ENCODE data around the gene UBTF.

The UBTF gene, protein sequence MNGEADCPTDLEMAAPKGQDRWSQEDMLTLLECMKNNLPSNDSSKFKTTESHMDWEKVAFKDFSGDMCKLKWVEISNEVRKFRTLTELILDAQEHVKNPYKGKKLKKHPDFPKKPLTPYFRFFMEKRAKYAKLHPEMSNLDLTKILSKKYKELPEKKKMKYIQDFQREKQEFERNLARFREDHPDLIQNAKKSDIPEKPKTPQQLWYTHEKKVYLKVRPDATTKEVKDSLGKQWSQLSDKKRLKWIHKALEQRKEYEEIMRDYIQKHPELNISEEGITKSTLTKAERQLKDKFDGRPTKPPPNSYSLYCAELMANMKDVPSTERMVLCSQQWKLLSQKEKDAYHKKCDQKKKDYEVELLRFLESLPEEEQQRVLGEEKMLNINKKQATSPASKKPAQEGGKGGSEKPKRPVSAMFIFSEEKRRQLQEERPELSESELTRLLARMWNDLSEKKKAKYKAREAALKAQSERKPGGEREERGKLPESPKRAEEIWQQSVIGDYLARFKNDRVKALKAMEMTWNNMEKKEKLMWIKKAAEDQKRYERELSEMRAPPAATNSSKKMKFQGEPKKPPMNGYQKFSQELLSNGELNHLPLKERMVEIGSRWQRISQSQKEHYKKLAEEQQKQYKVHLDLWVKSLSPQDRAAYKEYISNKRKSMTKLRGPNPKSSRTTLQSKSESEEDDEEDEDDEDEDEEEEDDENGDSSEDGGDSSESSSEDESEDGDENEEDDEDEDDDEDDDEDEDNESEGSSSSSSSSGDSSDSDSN

DNA sequence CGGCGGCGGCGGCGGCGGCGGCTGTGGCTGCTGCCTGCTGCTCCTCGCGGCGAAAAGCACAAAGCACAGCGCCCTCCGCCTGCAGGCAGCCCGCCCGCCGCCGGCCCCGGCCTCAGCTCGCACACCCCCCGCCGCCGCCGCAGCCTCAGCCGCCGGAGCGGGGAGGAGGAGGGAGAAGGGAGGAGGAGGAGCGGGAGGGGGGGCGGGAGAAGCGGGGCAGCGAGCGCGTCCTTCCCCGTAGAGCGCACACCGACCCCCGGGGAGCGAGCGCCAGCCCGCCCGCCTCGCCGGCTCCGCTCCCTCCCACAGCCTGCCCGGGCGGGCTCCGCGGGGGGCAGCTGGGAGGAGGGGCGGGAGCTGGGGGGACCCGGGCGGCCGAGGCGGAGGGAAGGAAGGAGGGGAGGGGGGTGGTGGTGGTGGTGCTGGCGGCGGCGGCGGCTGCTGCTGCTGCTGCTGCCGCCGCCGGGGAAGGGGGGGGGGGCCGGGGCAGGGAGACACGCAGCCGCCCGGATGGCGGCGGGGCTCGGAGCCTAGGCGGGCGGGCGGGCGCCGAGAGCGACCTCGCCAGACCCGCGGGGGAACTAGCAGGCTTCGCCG is at the start of gene UBTF:
Gene UBTF, minus strand, starts transcription at position 60 of the 597 bp plus-strand sequence. CDS start 1,446 bp downstream, outside the sequence.
- peak; percentile 75 for DNase-seq (ENCODE audit: low read depth)

DNA sequence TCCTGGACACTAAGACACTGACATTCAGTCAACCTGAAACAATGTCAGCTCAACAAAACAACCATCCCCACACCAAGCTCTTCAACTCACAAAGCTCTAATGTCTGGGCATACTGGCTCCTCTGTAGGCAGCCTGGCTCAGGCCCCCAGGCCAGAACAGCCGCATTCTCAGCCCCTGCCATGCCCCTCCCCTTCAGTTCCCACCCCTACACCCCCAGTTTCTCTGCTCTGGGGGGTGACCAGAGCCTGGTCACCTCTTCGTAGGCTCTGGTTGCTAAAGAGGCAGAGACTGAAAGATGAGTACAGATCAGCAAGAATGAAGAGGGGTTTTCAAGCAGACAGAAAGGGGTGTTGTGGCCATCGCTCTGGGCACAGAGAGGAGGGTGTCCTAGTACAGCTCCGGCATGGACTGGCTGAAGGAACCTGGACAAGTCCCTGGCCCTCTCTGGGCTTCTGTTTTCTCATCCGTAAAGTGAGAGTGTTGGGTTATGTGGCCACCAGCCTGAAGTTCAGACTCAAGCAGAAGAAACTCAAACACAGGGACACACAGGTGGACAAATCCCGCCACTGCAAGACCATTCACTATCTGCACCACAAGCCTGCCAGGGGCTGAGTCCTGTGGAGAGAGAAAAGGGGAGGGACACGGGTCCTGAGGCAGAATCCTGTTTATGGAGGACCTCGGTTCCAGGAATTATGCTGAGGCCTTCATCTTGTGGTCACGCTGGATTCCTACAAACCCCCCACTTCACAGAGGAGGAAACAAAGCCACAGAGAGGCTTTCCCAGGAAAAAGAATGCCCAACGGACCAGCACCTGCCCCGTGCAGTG is 49.4 kb upstream of the UBTF start:
- no peak for DNase-seq (ENCODE audit: low read depth)

DNA sequence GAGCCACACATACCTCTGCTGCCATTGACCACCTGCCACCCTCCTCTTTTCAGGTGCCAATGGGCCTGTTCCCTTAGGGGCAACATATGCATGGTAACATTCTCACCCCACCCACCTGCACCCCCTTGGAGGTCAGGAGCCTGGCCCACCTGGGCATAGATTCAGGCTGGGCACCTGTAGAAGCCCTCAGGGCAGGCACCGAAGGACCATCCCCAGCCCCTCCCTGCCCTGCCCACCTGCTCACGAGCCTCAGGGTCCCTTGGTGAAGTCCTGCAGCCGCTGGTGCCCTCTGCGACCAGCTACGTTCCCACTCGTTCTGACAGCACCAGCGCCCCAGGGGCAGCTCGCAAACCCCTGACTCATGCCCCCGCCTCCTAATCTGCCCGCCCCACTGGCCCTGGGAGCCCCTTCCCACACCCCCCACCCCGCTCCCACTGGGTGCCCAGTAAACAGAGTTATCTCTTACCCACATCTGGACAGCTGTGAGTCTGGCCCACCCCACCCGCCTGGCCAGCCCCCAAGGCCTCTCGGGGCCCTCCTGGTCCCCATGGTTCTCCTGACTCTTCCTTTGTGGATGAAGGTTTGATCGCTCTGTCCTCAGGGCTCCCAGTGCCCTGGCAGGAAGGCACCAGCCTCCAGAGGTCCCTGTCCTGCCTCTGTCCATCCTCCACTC is 48.5 kb upstream of the UBTF start, which contains the start of gene SLC4A1:
Gene SLC4A1, minus strand, starts transcription at position 318 of the 673 bp plus-strand sequence. CDS start 5,269 bp downstream, outside the sequence.
- no peak for DNase-seq (ENCODE audit: low read depth)

DNA sequence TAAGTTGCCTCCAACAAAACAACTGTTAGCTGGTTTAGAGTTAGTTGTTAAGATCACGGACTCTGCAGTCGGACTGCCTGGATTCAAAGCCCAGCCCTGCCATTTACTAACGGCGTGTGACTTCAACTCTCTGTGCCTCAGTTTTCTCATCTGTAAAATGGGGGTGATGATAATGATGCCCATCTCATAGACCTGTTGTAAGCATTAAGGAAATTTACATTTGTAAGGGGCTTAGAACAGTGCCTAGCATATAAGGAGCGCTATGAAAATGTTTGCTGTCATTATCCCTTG is 47.6 kb upstream of the UBTF start:
- no peak for DNase-seq (ENCODE audit: low read depth)

DNA sequence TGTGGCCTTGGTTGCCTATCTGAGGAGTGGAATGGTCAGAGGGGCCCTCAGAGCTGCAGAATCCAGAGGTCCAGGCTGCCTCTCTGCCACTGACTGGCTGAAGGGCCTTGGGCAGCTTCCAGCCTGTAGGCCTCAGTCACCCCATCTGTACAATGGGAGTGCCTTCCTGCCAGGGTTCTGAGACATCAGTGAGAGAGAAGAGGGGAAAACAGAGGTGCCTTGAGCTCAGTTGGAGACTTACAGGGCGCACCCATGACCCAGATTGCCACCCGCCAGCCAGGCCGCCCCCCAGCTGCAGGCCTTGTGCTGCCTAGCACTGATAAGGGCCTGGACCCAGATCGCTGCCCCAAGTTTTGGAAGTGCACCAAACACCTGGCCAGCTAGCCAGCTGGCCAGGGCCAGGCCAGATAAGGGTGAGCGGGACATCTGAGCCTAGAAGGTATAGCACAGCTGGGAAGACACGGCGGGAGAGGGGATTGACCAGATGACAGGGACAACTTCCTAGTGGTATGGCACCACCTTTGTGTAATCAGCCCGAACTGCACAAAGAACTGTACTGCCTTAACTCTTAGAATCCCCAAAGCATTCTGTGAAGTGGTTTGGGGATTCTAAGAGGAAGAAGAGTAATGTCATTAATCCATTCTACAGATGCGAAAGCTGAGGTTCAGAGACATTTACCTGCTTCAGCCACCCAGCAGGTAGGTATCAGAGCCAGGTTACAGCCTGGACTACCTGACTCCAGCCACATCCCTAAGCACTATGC is 47.1 kb upstream of the UBTF start:
- no peak for DNase-seq (ENCODE audit: low read depth)

DNA sequence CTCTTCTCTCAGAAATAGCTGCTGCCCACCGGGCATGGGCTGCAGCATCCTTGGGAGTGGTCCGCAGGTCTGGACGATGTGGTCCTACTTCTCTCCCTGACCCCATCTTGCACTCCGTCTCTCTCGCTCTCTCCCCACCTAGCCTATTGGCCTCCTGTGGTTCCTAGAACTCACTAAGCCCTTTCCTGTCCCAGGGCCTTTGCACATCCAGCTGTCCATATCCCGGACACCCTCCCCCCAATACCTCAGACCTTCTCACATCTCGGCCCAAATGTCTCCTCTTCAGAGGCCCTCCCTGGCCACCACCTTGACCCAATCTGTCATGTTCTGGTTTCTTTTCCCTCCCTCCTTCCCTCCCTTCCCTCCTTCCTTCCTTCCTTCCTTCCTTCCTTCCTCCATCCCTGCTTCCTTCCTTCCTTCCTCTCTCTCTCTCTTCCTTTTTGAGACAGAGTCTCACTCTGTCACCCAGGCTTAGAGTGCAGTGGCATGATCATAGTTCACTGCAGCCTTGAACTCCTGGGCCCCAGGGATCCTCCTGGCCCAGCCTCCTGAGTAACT is 43.9 kb upstream of the UBTF start:
- no peak for DNase-seq (ENCODE audit: low read depth)

DNA sequence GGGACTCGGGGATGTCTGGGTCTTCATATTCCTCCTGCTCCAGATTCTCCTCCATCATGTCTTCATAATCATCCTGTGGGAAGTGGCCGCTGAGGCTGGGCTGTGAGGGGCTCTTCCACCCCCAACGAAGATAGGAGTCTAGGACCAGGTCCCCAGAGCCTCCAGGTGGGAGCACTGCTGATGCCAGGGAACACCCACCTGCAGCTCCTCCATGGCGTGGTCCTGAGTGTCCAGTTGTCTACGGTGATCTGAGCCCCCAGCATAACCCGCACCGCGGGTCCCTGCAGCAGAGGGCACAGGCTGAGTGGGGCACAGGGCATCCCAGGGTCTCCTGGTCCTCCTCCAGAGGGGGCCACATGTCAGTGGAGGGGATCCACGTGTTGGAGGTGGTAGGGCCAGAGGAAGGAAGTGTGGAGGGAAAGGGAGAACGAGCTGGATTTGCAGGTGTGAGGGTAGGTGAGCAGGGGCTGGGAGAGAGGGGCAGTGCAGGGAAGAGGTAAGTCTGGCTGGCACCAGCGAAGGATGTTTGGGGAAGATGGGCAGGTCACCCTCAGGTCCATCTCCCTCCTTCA is 43.3 kb upstream of the UBTF start:
- DNase-seq (ENCODE audit: low read depth), result no peak

DNA sequence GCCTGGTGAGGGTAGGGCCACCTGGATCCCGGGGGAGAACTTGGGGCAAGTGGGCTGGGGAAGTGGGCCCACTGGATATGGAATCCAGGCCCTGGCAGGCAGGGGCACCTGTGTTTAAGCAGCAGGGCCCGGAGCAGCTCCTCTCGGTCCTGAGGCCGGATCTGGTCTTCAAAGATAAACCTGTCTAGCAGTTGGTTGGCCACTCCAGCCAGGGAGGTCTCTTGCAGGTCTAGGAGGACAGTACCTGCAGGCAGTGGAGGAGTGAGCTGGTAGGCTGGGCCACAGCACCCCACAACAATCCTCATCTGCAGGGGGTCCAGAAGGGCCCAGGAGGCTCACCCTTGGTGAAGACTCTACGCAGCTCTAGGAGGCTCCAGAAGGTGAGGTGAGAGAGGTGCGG is 40.8 kb upstream of the UBTF start:
- DNase-seq (ENCODE audit: low read depth), result no peak

DNA sequence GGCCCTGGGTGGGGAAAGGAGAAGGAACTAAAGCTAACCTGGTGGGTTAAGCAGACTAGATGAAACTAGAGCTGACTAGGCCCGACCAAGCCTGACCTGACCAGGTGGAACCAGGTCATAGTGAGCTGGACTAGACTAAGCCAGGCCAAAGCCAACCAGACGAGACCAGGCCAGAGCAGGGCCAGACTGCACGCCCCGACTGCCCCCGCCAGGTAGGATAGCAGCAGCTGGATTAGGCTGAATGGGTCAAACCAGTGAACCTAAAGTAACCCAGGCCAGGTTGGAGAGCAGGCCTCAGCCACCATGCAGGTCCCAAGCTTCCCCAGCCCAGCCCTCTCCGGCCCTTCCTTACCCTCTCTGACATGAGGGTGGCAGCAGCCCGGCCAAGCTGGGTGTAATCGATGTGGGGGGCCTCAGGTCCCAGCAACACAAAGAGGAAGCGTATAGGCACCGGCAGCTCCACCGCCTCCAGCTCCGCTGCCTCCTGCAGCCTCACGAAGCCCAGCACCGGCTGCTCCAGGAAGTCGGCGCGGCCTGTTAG is 39.4 kb upstream of the UBTF start:
- DNase-seq (ENCODE audit: low read depth), result no peak

DNA sequence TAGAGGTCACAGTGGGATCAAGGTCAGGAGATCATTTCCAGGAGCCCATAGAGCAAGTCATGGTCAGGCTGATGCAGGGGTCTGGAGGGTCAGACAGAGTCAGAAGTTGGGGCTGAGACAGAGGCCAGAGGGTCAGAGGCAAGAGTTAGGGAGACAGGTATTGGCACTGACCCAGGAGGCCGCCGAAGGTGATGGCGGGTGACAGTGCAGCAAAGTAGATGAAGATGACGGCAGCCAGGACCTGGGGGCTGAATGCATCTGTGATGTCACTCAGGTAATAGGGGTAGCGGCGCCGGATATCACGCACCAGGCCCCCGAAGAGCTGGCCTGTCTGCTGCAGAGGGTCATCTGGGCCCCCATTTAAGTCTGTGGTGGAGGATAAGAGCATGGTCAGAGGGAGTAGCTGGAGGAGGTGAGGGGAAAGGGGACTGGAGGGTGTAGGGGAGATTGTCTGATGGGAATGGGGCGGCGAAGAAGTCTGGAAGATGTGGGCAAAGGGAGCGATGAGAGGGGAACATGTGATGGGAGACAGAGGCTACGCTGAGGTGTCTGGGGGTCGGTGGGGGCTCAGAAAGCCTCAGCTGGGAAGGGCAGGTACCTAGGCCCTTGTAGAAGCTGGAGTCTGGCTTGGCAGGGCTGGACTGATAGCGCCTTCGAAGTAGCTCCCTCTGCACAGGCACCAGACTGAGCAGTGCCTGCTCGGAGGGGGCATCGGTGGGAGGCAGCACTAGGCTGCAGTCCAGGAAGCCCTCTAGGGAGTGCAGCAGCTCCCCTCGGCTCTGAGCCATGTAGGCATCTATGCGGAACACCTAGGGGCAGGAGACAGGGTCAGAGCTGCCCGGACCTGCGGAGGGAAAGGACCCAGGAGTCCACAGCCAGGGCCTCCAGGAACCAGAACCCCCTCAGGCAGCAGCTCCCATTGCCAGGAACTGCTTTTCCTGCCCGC is 38.6 kb upstream of the UBTF start:
- no peak for DNase-seq (ENCODE audit: low read depth)

DNA sequence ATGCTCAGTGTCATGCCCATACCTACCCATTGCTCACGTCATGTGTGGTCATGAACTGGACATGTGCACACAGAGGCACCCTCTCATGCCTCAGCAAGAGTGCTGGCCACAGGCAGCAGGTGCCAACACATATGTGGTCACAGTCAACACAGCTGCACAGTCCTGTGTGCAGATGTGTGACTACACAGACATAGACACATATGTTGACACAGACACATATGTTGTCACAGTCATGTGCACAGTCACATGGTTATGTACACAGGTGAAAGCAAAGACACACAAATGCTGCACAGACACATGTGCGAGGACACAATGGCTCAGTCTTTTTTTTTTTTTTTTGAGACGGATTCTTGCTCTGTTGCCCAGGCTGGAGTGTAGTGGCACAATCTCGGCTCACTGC is 37.2 kb upstream of the UBTF start:
- DNase-seq (ENCODE audit: low read depth), result no peak

DNA sequence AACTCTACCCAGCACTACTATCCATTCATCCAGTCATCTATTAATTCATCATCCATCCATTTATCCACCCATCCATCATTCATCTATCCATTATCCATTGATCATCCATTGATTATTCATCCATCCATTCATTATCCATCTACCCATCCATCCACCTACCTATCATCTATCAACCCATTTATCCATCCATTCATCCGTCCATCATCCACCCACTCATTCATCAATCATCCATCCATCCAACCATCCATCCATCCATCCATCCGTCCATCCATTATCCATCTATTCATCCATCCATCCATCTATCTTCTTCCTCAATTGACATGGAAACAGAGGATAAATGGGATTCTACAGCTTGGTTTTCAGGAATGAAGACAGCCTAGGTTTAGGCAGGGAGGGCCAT is 36.4 kb upstream of the UBTF start:
- no peak for DNase-seq (ENCODE audit: low read depth)

DNA sequence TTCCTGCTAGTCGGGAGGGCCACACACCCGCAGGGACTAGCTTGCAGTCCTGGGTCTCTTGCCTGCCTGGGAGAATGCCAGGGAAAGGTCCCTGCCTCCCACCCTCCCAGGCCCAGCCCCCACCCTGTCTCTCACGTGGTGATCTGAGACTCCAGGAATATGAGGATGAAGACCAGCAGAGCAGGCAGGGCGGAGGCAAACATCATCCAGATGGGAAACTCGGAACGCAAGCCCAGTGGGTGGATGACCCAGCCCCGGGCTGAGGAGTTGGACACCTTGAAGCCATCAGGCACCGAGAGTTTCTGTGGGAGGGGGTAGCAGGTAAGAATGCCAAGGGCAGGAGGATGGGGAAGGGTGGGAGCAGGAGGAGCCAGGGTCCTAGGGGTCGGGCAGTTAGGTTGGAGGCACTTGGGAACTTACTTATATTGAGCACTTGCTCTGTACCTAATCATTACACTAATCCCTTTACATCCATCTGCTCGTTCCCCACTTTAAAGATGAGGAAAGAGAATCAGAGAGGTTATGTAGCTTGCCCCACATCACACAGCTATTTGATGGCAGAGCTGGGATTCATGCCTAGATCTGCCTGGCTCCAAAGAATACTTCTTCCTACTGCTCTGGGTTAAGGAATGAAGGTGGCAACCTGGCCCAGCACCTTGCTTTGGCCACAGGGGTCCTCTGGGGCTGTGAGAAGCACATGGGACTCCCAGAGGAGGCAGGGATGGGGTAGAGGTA is 35.1 kb upstream of the UBTF start:
- no peak for DNase-seq (ENCODE audit: low read depth)

DNA sequence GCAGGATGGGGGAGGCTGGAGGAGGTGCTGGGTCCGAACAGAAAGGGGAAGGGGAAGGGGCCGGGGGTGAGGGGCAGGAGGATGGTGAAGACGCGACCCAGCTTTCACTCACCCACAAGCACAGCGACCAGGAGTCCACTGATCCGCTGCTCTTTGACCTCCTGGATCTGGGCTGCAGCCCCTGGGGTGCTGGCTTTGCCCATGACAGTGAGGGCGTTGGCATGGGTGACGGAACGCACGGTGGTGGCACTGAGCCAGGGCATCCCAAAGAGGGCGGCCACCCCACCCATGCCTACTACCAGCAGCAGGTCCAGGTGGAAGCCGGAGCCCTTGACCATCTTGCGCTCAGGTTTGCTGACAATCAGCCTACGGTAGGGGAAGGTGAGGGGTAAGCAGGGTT is 33.5 kb upstream of the UBTF start:
- no peak for DNase-seq (ENCODE audit: low read depth)

DNA sequence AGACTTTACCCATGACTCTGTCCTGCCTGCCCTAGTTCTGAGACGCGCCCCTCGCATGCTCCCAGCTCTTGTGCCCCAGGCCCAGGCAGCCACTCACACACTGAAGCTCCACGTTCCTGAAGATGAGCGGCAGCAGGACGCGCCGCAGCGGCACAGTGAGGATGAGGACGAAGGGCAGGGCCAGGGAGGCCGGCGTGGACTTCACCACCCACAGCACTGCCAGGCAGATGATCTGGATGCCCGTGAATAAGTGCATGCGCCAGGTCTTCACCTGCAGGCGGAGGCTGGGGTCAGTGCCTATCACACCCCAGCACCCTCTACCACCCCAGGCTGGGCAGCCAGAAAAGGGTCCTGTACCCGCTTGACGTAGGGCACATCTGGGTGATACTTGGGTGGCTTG is 31.6 kb upstream of the UBTF start:
- DNase-seq (ENCODE audit: low read depth), result no peak

DNA sequence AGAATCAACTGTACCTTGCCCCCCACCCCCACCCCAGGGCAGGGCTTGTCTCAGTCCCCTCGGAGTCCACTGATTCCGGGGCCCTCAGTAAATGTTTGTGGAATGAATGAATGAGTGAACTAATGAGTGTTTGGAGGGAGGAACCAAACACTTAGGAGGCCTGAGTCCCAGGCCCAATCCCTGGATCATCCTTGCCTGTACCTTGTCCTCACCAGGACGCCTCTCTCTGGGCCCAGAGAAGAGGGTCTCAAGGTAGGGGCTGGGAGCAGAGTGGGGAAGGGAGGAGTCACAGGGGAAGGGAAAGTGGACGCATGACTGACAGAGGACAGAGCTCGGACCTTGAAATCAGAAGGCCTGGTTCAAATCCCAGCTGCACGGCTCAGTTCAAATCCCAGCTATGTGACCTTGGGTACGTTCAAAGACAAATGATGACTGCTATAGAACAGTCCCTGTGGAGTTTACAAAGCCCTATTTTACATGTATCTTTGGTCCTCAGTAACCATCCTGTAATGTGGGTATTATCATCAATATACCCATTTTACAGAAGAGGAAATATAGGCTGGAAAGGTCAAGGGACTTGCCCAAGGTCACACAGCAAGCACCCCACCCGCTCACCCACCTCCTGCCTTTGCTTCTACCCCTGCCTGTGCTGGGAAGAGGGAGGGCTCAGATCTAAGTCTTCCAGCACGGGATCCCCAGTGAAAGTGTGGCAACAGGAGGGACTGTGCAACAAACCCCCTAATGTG is 30.2 kb upstream of the UBTF start:
- DNase-seq (ENCODE audit: low read depth), result no peak
